Measurements from ENCODE around the gene ZNF438.
"Not testable (repeated sequence)": the region's sequence is repeated elsewhere in the genome, so short reads cannot be mapped to it uniquely, and the experiment has no call there.

Gene ZNF438

DNA sequence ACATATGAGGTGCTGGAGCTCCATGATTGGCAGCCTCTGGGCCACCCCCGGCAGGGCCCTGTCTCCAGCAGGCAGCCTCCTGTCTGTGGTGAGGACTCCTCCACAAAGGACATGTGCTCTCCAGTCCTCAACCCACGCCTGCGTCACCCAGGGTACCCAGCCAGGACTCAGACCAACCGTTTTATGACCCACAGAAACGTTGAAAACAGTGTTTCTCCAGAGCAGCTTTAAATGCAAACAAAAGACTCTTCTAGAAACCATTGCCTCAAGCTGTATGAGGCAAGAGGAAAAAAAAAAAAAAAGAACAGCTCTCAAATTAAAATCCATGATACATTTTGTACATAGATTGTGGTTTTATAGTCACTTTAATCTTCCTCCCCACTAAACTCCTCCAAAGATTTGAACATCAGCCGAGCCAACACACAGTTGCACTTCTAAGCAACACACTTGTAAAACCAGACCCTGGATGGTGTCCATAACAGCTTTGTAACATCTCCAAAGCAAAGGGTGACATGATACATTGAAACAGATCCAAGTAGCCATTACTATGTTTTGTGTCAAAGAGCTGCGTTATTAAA is 227.1 kb downstream of the ZNF438 start:
- DNase-seq (ENCODE audit: low read depth): no peak

DNA sequence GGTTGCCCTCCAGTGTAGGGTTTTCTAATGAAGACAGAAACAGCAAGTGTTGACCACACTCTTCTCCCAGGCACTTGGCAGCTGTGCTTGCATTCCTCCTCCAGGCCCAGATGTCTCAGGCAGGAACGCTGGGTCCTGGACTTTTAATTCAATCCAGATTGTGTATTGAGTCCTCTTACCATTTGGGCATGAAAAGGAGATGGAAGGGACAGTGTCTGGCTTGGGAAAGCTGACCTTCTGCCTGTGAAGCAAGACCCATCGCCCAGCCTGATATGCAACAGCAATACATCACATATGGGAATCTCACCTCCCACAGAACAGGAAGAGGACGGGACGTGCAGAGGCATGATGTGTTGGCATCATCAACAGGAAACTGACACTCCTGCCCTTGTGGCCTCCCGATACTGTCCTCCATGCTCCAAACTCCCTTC is 227.8 kb downstream of the ZNF438 start:
- DNase-seq (ENCODE audit: low read depth): no peak

DNA sequence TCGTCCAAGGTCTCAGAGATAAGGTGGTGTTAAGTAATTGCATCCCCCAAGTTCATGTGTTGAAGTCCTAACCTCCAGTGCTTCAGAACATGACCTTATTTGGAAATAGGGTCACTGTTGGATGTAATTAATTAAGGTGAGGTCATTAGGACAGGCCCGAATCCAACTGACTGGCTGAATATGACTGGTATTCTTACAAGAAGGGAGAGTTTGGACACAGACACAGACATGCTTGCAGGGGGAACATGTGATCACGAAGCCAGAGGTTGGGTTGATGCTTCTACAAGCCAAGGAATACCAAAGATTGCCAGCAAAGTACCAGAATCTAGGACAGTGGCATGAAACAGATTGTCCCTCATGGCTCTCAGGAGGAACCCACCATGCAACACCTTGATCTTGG is 228.6 kb downstream of the ZNF438 start:
- no peak for DNase-seq (ENCODE audit: low read depth)

DNA sequence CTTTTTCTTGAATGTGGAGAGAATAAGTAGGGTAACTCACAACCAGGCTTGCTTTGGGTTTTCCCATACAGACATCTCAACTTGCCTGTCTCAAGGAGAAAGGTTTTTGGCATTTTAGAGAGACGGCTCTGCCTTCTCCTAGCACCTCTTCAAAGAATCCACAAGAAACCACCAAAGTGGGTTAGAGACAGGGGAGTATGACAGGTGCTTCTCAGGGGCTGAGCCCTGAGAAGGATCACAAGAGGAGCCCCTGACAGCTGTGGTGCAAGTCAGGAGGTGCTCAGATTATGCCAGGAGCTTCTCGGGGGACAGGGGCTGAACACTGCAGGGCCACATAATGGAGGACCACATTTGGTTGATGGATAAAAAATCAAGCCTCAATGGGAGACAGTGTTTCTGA is 231.3 kb downstream of the ZNF438 start:
- DNase-seq (ENCODE audit: low read depth): no peak

DNA sequence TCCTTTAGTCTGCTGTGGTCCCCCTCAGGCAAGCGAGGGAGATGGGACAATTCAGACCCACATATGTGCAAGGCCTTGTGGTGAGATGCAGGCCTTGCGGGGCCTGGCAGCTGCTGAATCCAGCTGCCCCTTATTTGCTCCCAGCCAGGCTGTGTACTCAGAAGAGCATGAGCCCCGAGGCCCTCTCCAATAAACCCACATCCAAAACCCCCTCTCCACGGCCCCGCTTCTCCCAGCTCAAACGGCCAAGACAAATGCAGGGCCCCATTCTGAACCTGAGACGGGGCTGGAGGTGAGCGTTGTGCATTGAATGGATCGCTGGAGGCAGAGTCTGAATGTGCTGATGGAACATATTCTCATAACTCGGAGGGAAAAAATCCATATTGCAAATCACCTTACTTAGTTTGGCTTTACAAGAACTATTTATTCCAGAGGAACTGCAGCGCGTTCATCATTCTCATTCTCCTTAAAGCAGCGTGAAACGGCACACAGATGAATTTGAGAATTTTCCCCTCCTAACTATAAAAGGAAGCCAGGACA is 232.9 kb downstream of the ZNF438 start:
- no peak for DNase-seq (ENCODE audit: low read depth)

DNA sequence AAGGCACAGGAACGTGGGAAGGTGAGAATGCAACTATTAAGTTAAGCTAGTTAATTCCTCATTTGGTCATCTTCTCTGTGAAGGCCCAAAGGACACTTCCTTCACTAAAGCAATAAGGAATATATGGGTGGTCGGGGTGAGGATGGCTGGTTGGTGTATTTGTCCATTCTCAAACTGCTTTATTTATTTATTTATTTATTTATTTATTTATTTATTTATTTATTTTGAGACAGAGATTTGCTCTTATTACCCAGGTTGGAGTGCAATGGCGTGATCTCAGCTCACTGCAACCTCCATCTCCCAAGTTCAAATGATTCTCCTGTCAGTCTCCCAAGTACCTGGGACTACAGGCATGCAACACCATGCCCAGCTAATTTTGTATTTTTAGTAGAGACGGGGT is 236.6 kb downstream of the ZNF438 start:
- DNase-seq (ENCODE audit: low read depth): not testable (repeated sequence)
